HG02610 (cell line): ENCODE results near the gene RANBP3.
"Not testable (repeated sequence)": the region's sequence is repeated elsewhere in the genome, so short reads cannot be mapped to it uniquely, and the experiment has no call there.

Source experiments
- ATAC-seq: cut with Tn5 transposase; IDR thresholded peaks from one replicate; pipeline ENCODE4 v1.9.1; 2021; ENCODE audit warnings: mild to moderate bottlenecking, moderate library complexity; ENCODE audit not compliant: unreplicated experiment

Gene RANBP3

DNA sequence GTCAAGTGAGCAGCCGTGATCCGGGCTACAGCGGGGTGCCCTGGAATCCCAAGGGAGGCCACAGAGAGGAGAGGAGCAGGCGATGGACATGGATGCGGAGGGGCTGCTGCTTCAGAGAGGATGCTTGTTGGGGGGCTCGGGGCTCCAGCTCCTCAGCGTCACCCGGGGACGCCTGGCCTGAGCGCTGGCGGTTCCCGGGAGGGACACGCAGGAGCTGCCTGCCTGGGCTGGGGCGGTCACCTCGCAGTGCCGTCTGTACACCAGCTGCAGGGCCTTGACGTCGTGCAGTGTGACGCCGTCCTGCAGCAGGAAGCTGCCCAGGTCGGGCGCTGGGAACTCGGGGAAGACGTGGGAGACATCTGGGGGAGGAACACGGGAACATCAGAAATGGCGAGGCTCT, 29.9 kb upstream of the RANBP3 start:
- ATAC-seq = no peak

GRCh38 chr19:6006896-6007295, 29.0 kb upstream of the RANBP3 start:
- no peak for ATAC-seq

GRCh38 chr19:6006070-6006446, 28.1 kb upstream of the RANBP3 start:
- ATAC-seq = not testable (repeated sequence)

GRCh38 chr19:6005321-6006069, 27.6 kb upstream of the RANBP3 start:
- ATAC-seq = no peak

DNA sequence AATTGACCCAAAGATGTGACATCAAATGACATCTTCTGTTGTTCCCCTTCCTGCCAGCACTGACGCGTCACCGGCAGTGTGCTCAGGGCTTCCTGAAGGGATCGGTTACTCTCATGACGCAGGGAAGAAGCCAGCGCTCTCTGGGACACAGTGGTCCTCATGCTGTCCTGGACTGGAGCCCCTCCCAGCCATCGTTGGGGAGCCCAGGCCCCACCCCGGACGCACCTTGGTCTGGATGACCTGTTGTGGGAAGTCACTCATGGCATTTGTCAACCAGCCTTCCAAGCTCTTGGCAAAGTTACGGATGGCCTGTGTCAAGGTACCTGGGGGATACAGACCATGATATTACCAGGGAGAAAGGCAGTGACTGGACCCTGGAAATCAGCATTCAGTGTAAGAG, 26.0 kb upstream of the RANBP3 start:
- ATAC-seq = no peak

- ATAC-seq = no peak
These were observed 24.7 kb upstream of the RANBP3 start for GRCh38 chr19:6002591-6002990.

DNA sequence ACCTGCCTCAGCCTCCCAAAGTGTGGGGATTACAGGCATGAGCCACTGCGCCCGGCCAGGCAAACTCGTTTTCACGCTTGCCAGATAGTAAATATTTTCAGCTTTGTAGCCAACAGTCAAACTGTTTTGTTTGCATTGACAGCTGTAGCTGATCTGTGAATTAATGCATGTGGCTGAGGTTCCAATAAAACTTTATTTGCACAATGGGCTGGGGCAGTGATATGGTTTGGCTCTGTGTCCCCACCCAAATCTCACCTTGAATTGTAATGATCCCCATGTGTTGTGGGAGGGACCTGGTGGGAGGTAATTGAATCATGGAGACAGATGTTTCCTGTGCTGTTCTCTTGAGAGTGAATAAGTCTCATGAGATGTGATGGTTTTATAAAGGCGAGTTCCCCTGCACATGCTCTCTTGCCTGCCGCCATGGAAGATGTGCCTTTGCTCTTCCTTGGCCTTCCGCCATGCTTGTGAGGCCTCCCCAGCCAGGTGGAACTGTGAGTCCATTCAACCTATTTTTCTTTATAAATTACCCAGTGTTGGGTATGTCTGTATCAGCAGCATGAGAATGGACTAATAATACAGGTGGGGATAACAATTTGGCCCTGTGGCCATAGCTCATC, 22.4 kb upstream of the RANBP3 start:
- no peak for ATAC-seq

- no peak for ATAC-seq
These were observed 21.8 kb upstream of the RANBP3 start for GRCh38 chr19:5999693-6000092.

- ATAC-seq = no peak
These were observed 19.4 kb upstream of the RANBP3 start for GRCh38 chr19:5997371-5997770.

DNA sequence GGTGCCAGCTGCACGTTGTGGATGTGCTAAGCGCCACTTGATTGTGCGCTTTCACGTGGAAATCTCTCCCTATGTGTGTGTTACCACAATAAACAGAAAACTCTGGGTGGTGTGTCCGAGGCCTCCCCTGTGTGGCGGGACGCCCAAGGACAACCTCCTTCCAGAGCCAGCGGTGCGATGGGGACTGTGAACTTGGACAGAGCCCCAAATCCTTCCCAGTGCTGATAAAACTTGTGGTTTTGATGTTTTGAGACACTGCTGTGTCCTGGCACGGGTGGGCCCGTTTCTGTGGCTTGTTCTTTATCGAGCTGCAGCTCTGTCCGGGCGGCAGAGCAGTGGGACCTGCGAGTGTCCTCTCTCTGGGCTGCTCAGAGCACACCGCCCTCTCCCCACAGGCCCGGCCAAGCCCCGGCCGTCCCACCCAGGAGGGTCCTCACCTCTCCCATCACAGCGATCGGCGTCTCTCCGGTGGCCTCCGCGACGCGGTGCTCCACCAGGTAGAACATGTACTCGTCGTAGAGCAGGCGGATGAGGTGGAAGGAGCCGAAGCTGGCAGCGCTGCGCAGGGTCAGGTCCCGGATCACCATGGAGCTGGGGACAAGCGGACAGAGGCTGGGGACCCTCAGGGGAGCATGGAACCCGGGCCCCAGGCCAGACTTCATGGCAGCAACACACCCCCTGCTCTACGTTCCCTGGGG, 18.8 kb upstream of the RANBP3 start:
- ATAC-seq = no peak

DNA sequence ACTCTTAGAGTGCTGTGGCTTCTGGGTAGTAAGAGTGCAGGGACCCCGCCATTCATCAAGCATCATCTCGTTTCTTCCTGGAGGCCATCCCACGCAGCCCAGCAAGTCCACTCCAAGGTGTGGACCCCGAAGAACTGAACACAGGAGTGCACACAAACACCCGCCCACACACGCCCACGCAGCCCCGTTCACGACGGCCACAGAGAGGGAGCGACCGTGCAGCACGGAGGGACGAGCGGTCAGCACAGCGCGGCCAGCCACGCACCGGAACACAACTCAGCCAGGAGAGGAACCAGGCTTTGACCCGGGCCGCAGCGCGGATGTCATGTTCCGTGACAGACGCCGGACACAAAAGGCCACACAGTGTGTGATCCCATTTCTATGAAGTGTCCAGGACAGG, 18.2 kb upstream of the RANBP3 start:
- no peak for ATAC-seq

DNA sequence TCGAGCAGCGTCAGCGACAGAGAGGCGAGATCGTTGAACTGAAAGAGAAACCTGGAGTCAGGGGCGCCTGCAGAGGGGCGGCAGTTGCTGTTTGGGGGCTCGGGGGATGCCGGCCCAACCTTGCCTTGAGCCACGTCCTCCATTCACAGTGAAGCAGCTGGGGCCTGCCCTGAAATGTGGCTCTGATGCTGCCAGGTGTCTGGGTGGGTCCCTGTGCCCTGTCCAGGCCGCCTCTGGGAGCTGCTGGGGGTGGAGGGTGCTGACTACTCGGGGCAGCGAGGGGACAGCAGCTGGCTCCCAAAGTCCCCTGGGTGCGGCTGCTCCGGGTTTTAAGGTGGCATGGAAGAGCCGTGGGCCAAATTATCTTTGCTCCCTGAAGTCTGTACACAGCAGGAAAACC, 17.7 kb upstream of the RANBP3 start:
- ATAC-seq = no peak

GRCh38 chr19:5994405-5995165, 16.6 kb upstream of the RANBP3 start:
- ATAC-seq = no peak

DNA sequence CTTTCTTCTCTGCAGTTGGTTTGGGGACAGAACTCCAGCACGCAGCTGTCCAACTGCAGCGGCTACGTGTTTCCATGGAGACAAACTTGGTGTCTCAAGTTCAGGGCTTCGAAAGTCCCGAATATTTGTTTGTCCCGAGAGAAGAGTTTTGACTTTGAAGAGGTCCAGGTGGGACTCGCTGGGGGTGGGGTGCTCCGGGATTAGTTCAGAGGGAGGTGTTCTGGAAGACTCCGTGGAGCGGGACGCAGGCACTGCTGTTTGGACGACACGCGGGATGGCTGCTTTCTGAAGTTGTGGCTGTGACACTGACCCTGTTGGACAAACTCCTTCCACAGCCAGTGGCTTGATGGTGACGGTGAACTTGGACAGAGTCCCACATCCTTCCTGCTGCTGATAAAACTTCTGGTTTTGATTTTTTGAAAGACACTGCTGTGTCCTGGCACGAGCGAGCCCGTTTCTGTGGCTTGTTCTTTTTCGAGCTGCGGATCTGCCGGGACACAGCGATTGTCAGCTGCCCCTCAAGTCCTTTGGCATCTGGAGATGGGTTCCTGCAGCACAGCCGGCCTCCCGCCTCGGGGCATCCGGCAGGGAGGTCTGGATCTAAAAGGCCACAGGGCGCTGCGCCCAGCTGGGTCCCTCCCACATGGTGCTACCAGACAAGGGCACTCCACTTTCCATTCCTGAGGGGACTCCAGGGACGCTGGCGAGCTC, 15.9 kb upstream of the RANBP3 start:
- ATAC-seq = no peak

- no peak for ATAC-seq
These were observed 15.3 kb upstream of the RANBP3 start for GRCh38 chr19:5993201-5993600.

GRCh38 chr19:5992756-5993155, 14.8 kb upstream of the RANBP3 start:
- no peak for ATAC-seq

DNA sequence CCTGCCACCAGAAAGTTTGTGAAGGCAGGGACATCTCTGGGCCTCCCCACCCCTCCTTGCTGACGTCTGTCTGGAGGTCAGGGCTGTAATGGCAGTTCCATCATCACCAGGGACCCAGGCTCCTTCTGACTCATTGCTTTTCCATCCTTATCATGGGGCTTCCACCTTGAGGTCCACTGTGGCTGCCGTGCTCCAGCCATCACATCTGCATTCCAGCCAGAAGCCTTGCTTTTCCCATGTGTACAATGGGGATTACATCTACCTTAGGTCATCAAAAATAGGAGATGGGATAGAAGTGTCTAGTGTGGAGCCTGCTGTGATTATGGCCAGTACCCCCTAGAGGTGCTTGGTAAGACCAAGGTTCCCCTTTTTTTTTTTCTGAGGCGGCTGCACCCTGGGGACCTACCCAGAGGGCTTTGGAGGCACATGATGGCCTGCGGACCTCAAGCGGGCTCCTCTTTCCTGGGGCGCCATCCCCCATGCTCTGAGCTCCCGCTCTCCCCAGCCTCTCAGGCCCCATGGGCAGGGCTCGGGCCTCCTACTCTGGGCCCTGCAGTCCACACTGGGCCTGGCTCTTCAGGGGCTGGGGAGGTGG, 13.4 kb upstream of the RANBP3 start:
- no peak for ATAC-seq

DNA sequence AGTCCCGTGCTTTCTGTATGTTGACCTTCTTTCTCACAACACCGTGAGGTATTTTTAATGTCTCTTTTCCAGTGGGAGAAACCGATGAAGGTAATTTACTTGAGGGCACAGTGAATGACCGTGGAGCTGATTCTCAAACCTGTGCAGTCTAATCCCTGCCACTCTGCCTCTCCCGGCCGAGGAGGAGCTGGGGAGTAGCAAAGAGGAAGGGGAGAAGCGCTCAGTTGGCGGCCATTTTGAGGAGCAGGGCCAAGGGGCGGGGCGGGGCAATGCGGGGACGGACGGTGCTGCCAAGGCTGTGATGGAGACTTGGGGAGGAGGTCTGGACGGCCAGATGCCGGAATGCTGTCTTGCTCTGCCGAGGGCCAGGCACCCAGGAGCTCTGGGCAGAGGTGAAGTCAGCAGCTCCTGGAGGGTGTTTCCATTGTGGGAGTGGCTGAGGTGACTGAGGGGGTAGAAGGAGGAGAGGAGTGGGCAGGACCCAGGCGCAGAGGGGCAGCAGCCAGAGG, 12.4 kb upstream of the RANBP3 start:
- ATAC-seq = no peak

DNA sequence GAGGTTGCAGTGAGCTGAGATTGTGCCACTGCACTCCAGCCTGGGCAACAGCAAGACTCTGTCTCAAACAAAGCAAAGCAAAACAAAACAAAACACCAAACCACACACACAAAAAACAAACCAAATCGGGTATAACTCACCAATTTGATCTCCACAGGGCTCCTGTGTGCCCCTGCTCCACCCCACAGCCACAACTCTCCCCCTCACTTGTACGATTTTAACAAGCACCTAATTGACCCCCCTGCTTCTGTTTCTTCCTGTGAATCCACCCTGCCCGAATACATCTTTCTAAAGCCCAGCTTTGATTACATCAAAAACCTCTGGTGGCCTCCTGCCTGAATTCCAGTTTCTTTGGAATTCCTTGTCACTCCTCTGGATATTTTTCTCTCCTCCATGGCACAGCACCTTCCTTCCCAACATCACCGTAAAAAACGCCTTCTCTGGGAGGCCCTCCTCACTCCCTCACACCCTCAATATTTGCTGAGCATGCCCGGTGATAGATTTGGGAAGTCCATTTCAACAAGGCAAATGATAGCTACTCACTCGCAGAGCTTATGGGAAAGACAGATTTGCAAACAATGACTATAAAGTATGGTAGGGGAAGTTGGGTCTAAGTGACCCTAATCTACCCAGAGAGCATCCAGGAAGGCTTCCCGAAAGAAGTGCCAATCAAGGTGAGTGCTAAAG, 11.6 kb upstream of the RANBP3 start:
- no peak for ATAC-seq
